ENCODE results near the gene ZFP14.
"Not testable (repeated sequence)": the region's sequence is repeated elsewhere in the genome, so short reads cannot be mapped to it uniquely, and the experiment has no call there.

Gene ZFP14

DNA sequence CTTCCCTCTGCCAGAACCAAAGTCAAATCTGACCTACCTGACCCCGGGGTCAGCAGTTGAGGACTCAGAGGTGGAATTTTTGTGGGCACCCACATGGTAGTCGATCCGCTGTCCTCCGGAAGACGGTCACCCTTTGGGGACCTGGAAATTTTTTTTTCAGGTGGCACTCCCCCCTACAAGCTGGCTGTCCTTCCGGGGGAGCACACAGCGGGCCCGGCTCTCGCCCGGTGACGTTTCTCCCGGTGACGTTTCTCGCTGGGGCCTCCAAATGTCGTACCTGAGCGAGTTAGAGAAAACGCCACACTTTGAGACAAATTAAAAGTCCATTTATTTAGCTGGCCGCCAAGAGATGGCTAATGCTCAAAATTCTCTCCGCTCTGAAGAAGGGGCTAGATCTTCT is 48.8 kb downstream of the ZFP14 start:
- DNase-seq (ENCODE audit: low spot score), result no peak

GRCh38 chr19:36329534-36329933 is 49.5 kb downstream of the ZFP14 start:
- not testable (repeated sequence) for DNase-seq (ENCODE audit: low spot score)

GRCh38 chr19:36326649-36327048 is 52.4 kb downstream of the ZFP14 start:
- DNase-seq (ENCODE audit: low spot score), result not testable (repeated sequence)

DNA sequence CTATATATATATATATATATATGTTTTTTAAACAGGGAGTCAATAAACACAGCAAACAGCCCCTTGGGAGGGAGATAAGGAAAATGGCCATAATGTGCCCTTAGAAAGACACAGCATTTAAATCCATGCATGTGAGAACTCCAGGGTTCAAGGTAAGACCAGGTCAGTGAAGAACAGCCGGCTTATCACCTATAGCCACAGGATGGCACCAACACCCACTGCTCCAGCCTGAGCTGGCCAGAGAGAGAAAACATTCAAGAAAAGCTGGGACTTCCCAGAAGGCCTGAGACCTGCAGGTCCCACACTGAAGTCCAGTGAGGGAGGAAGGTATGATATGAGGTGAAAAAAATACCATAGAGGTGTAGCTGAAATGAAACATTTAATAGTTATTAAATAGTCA is 63.8 kb downstream of the ZFP14 start:
- DNase-seq (ENCODE audit: low spot score), result not testable (repeated sequence)

DNA sequence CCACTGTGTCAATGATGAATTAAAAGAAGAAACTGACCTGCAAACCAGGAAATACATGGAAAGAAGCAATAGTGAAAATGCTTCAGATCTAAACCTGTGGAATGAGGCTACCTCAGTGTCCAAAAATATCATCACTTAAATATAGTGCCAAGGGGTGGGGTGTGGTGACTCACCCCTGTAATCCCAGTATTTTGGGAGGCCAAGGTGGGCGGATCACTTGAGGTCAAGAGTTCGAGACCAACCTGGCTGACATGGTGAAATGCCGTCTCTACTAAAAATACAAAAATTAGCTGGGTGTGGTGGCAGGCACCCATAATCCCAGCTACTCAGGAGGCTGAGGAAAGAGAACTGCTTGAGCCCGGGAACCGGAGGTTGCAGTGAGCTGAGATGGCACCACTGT is 64.9 kb downstream of the ZFP14 start:
- DNase-seq (ENCODE audit: low spot score), result not testable (repeated sequence)

- DNase-seq (ENCODE audit: low spot score), result not testable (repeated sequence)
Measured at GRCh38 chr19:36311098-36311760, 67.8 kb downstream of the ZFP14 start.

- DNase-seq (ENCODE audit: low spot score), result not testable (repeated sequence)
Measured at GRCh38 chr19:36310416-36310990, 68.5 kb downstream of the ZFP14 start.

GRCh38 chr19:36309759-36310158 is 69.2 kb downstream of the ZFP14 start:
- DNase-seq (ENCODE audit: low spot score), result not testable (repeated sequence)

DNA sequence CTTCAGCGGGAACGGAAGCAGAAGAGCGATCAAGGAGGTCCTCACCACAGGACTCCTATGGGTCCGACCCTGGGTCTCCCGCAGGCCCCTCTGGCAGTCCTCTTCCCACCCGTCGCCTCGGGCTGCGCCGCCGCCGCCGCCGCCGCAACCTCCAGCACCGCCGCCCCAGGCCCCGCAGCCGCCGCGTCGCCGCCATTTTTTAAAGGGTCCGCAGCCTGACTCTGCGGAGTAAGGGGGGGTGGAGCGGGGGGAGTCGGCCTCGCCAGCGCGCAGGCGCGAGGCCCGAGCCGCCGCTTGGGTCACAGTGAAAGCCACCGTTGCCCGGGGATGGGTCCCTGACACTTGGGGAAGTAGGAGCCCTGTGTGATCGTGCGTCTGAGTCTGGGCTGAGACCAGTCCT is 69.7 kb downstream of the ZFP14 start:
- DNase-seq (ENCODE audit: low spot score), result not testable (repeated sequence)

DNA sequence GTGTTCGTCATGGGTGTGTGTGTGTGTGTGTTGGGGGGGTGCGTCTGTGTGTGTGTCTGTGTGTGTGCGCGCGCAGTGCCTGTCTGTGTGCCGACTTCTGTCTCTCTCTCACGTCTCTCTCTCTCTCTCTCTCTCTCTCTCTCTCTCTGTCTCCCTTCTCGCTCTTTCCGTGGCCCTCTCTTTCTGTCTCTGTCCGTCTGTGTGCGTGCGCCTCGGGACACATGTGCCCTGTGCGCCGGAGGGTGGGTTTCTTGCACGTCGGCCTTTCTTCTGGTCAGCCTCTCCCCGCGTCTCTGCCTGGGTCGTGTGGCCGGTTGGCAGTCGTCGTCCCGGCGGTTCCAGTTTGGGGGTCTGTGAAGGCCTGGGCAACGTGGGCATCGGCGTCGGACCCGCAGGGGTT is 86.7 kb downstream of the ZFP14 start:
- not testable (repeated sequence) for DNase-seq (ENCODE audit: low spot score)

Data from CD4-positive, alpha-beta T cell treated with Interleukin-15 for 4 hours (primary cell).